H1 (cell line): ENCODE measurements around the gene SYNRG. TPM values are rescaled to one million over a fixed set of nuclear protein-coding genes. Genes with fewer than 3 reads are reported as not detected.

Source experiments
- CTCF ChIA-PET: fragments of 300-600 bp; sonication (Branson Sonifier 250); formaldehyde crosslinking; loops from one replicate; lab custom pipeline; 2021; ENCODE audit not compliant: partially characterized antibody; lab: Charles Lee
- POLR2A ChIA-PET: fragments of 300-600 bp; sonication (Branson Sonifier 250); formaldehyde crosslinking; loops from one replicate; lab custom pipeline; 2021; ENCODE audit warnings: inconsistent platforms; ENCODE audit not compliant: partially characterized antibody; lab: Charles Lee
- DNase-seq, 2 experiments: peaks; one replicate each; pipeline versions ENCODE4 v3.0.0 to v3.0.0-alpha.2; 2010 to 2022; ENCODE audit warnings: low spot score in 2 of 2, low read depth in 1 of 2, mixed read lengths in 1 of 2
- FAIRE-seq: peaks from 2 replicates; lab custom pipeline; 2011; peaks lifted over from hg19 to GRCh38; lab: Jason Lieb, UNC
- H2AFZ ChIP-seq: 2 replicates; pipeline ENCODE4 v1.8.1; 2012; ENCODE audit warnings: low read length, inconsistent platforms
- H2AK5ac ChIP-seq: 2 replicates; pipeline ENCODE4 v1.6.1; 2013; ENCODE audit warnings: low read depth, low read length
- H2BK120ac ChIP-seq: replicated peaks from 2 replicates; pipeline ENCODE3; 2013; ENCODE audit warnings: low read depth, low read length, inconsistent platforms
- H2BK12ac ChIP-seq: 2 replicates; pipeline ENCODE4 v1.6.1; 2013; ENCODE audit warnings: low read depth, low read length
- H2BK15ac ChIP-seq: 2 replicates; pipeline ENCODE4 v1.6.1; 2013; ENCODE audit warnings: low read length
- H2BK20ac ChIP-seq: 2 replicates; pipeline ENCODE4 v1.6.1; 2013; ENCODE audit warnings: low read length
- H2BK5ac ChIP-seq: 2 replicates; pipeline ENCODE4 v1.6.1; 2013; ENCODE audit warnings: low read depth, low read length
- H3K14ac ChIP-seq: 2 replicates; pipeline ENCODE4 v1.6.1; 2013; ENCODE audit warnings: inconsistent platforms; ENCODE audit not compliant: insufficient read length
- H3K18ac ChIP-seq: 2 replicates; pipeline ENCODE4 v1.6.1; 2013; ENCODE audit warnings: low read length; ENCODE audit errors: extremely low read depth
- H3K23ac ChIP-seq: 2 replicates; pipeline ENCODE4 v1.6.1; 2013; ENCODE audit warnings: inconsistent platforms; ENCODE audit not compliant: insufficient read length
- H3K23me2 ChIP-seq: 2 replicates; pipeline ENCODE4 v1.6.1; 2013; ENCODE audit warnings: low read depth, low read length
- H3K27ac ChIP-seq: 2 replicates; pipeline ENCODE4 v1.6.1; 2011; ENCODE audit warnings: low read depth, low read length, inconsistent platforms
- H3K27me3 ChIP-seq, 4 experiments: replicated peaks in 1 of 4; 1 replicate in 1 of 4; 2 replicates in 3 of 4; pipeline versions ENCODE4 v1.6.1 to v1.8.1; 2011 to 2013; ENCODE audit warnings: low read length in 3 of 4, mild to moderate bottlenecking in 3 of 4, inconsistent platforms in 2 of 4, mixed read lengths in 2 of 4, moderate library complexity in 1 of 4; ENCODE audit not compliant: control insufficient read depth in 3 of 4, insufficient read depth in 3 of 4; ENCODE audit errors: extremely low read depth in 1 of 4
- H3K36me3 ChIP-seq, 4 experiments: 2 replicates each; pipeline versions ENCODE4 v1.6.1 to v1.8.1; 2011 to 2013; ENCODE audit warnings: mild to moderate bottlenecking in 4 of 4, low read length in 3 of 4, moderate library complexity in 2 of 4, control low read depth in 1 of 4, inconsistent platforms in 1 of 4; ENCODE audit not compliant: insufficient read depth in 4 of 4, control insufficient read depth in 2 of 4
- H3K4ac ChIP-seq: replicated peaks from 2 replicates; pipeline ENCODE3; 2013; ENCODE audit warnings: low read length, low read depth, mixed read lengths, inconsistent platforms; ENCODE audit not compliant: insufficient read length
- H3K4me1 ChIP-seq, 4 experiments: replicated peaks in 1 of 4; 1 replicate in 1 of 4; 2 replicates in 3 of 4; pipeline versions ENCODE4 v1.6.1 to v1.8.1; 2011 to 2013; ENCODE audit warnings: low read length in 3 of 4, inconsistent platforms in 2 of 4, mixed read lengths in 1 of 4; ENCODE audit not compliant: insufficient read depth in 4 of 4, control insufficient read depth in 3 of 4
- H3K4me2 ChIP-seq, 2 experiments: 2 replicates each; pipeline versions ENCODE4 v1.6.1 to v1.8.1; 2011 to 2013; ENCODE audit warnings: low read depth in 2 of 2, low read length in 2 of 2, control low read depth in 1 of 2, inconsistent platforms in 1 of 2, mild to moderate bottlenecking in 1 of 2; ENCODE audit not compliant: insufficient read depth in 1 of 2
- H3K4me3 ChIP-seq, 4 experiments: fragments of 200-600, 300-600 bp in 1 of 4; sonication (generic), shearing (Covaris generic), sonication (Bioruptor Twin) in 1 of 4; 2 replicates each; pipeline versions ENCODE4 v1.5.1 to v1.8.1; 2011 to 2016; ENCODE audit warnings: low read length in 4 of 4, low read depth in 3 of 4, control low read depth in 2 of 4, inconsistent platforms in 2 of 4, mild to moderate bottlenecking in 2 of 4, mixed read lengths in 1 of 4, moderate library complexity in 1 of 4; ENCODE audit not compliant: insufficient read depth in 2 of 4; ENCODE audit errors: extremely low read depth in 1 of 4
- H3K56ac ChIP-seq: replicated peaks from 2 replicates; pipeline ENCODE3; 2013; ENCODE audit warnings: low read depth, mild to moderate bottlenecking, mixed read lengths, low read length, inconsistent platforms; ENCODE audit not compliant: insufficient read length
- H3K79me1 ChIP-seq: 2 replicates; pipeline ENCODE4 v1.6.1; 2013; ENCODE audit warnings: low read depth, low read length, control low read depth
- H3K79me2 ChIP-seq, 2 experiments: 2 replicates each; pipeline versions ENCODE4 v1.6.1 to v1.8.1; 2012 to 2013; ENCODE audit warnings: low read length in 2 of 2, mild to moderate bottlenecking in 2 of 2, inconsistent platforms in 1 of 2; ENCODE audit not compliant: insufficient read depth in 2 of 2, control insufficient read depth in 1 of 2
- H3K9ac ChIP-seq, 4 experiments: replicated peaks in 1 of 4; 1 replicate in 1 of 4; 2 replicates in 3 of 4; pipeline versions ENCODE4 v1.6.1 to v1.8.1; 2011 to 2013; ENCODE audit warnings: low read depth in 3 of 4, low read length in 3 of 4, control low read depth in 2 of 4, mild to moderate bottlenecking in 2 of 4, moderate library complexity in 2 of 4, inconsistent platforms in 1 of 4; ENCODE audit errors: extremely low read depth in 1 of 4
- H3K9me3 ChIP-seq, 2 experiments: 2 replicates each; pipeline versions ENCODE4 v1.6.1 to v1.8.1; 2012 to 2013; ENCODE audit warnings: mild to moderate bottlenecking in 2 of 2, moderate library complexity in 2 of 2, control low read depth in 1 of 2, inconsistent platforms in 1 of 2, low read depth in 1 of 2, low read length in 1 of 2, mixed read lengths in 1 of 2; ENCODE audit not compliant: insufficient read depth in 2 of 2
- H4K20me1 ChIP-seq, 2 experiments: replicated peaks in 1 of 2; 2 replicates each; pipeline versions ENCODE3 to v1.8.1; 2011 to 2013; ENCODE audit warnings: inconsistent platforms in 2 of 2, low read length in 2 of 2, mild to moderate bottlenecking in 1 of 2; ENCODE audit not compliant: insufficient read depth in 2 of 2, control insufficient read depth in 1 of 2
- H4K5ac ChIP-seq: 2 replicates; pipeline ENCODE4 v1.6.1; 2013; ENCODE audit warnings: low read length, low read depth, mixed read lengths, inconsistent platforms; ENCODE audit not compliant: insufficient read length
- H4K8ac ChIP-seq: 2 replicates; pipeline ENCODE4 v1.8.0; 2013; ENCODE audit warnings: mild to moderate bottlenecking, moderate library complexity, low read length, inconsistent platforms; ENCODE audit not compliant: insufficient read depth; ENCODE audit errors: extremely low read depth
- H4K91ac ChIP-seq: replicated peaks from 2 replicates; pipeline ENCODE3; 2013; ENCODE audit warnings: low read length, mixed read lengths, inconsistent platforms; ENCODE audit not compliant: insufficient read length
- EP300 ChIP-seq, 2 experiments: IDR thresholded peaks; 1 replicate in 1 of 2; 2 replicates in 1 of 2; pipeline ENCODE4 v1.6.1; 2011 to 2012; ENCODE audit warnings: low read depth in 2 of 2, low read length in 2 of 2, mild to moderate bottlenecking in 2 of 2, borderline replicate concordance in 1 of 2, inconsistent platforms in 1 of 2, moderate library complexity in 1 of 2
- WGBS, 2 experiments: shearing (Covaris generic) in 1 of 2; methylation state at CpG; one replicate each; pipeline versions ENCODE4 v1.1.6 to v1.1.7; 2013 to 2015; ENCODE audit warnings: low lambda C conversion rate in 2 of 2, mixed read lengths in 2 of 2, inconsistent platforms in 1 of 2, low coverage in 1 of 2, missing lambda C conversion rate in 1 of 2; ENCODE audit not compliant: insufficient replicate concordance in 2 of 2, insufficient coverage in 1 of 2, insufficient read length in 1 of 2; ENCODE audit errors: extremely low coverage in 1 of 2, missing lambda C conversion rate in 1 of 2; 5-methylcytosine and 5-hydroxymethylcytosine counted together
- polyA plus RNA-seq, 7 experiments: library from polyadenylated mRNA; depleted of rRNA in 3 of 7; stranded (reverse) in 5 of 7; unstranded in 2 of 7; fragments of >200 nt in 5 of 7; fragments of 200-250 nt in 2 of 7; gene quantifications; 1 replicate in 5 of 7; 2 replicates in 1 of 7; 4 replicates in 1 of 7; pipeline versions ENCODE4 v1.2.1 to v1.2.3, GENCODE V29; 2011 to 2013; ENCODE audit warnings: missing spikeins in 2 of 7, mixed read lengths in 2 of 7
- total RNA-seq: library from RNA; stranded (reverse); fragmentation: NEBNext Ultra II Directional; extraction: Animal tissue kit (Norgen Biotek cat#: 25700); gene quantifications from 2 replicates; pipeline ENCODE4 v1.2.1, GENCODE V29; 2021

The SYNRG gene
- total and polyA plus RNA-seq, 2 of the 8 experiments (the other 6 are each of a cell fraction or from before 2014, with no cell fraction given): 7.7 to 31.7 TPM

DNA sequence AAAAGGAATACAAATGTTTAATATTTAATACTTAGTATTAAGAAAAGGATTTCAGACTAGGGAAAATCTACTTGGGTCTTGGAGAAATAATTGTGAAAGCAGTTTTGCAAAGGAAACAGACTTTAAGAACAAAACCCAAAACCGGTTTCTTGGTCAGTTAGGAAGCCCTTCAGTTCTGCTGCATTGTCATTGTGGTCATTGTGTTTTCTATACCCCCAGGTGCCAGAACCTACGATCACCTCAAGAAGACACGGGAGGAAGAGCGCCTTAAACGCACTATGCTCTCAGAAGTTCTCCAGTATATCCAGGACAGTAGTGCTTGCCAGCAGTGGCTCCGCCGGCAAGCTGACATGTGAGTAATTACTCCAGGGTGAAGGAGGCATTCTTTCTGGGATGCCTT lies 139.0 kb downstream of the SYNRG start:
- Histone ChIP-seq H4K8ac (no peak overlapping the region), H3K4me3 (no peak overlapping the region), H2BK120ac (no peak overlapping the region), H3K79me1 (no peaks in the 10 kb centered on the region), H3K79me2 (no peaks in the 10 kb centered on the region), H3K36me3 (peaks cover 2 to 49% (median 27%) of the 10 kb centered on the region in 4 experiments; a peak in 7 of 8 replicates), H3K27ac (no peak overlapping the region), H3K18ac (no peak overlapping the region), H3K4me1 (no peaks in the 10 kb centered on the region), H4K5ac (no peak overlapping the region), H3K14ac (no peak overlapping the region), H3K4me2 (no peak overlapping the region), H3K9me3 (no peaks in the 10 kb centered on the region), H3K23ac (no peak overlapping the region), H2BK5ac (no peak overlapping the region), H3K27me3 (no peaks in the 10 kb centered on the region), H4K20me1 (no peaks in the 10 kb centered on the region), H2AFZ (no peak overlapping the region), H3K9ac (no peak overlapping the region), H3K4ac (no peak overlapping the region), H3K56ac (no peak overlapping the region), H4K91ac (no peak overlapping the region), H3K23me2 (no peaks in the 10 kb centered on the region), H2AK5ac (no peak overlapping the region), H2BK12ac (no peak overlapping the region), H2BK20ac (no peak overlapping the region), H2BK15ac (no peak overlapping the region)
- POLR2A ChIA-PET: interaction anchor here (1.6 kb wide), 1 partner anchor 10 kb away, joined by 6 read pairs; no protein-coding TSS in a partner anchor
- DNase-seq (no peak), FAIRE-seq (no peak)
- CTCF ChIA-PET: interaction anchor here (0.6 to 0.8 kb wide), 3 partner anchors 32 to 93 kb away, joined by 3 read pairs; no protein-coding TSS in a partner anchor
- no peak for TF ChIP-seq EP300 (IDR thresholded peaks at IDR 0.05; ENCODE audit: borderline replicate concordance in 1 of 2, low read depth in 2 of 2, low read length in 2 of 2)
- WGBS, 2 experiments: 91% methylated on average over 7 of the region's 7 CpGs; no CpG with 5 or more reads in 1 of the 2 experiments
